GM18873 (cell line): Measurements from ENCODE around the gene RHOB.
A peak's percentile ranks its signal among the peaks of the same experiment; 100 is the strongest.
"Not testable (repeated sequence)": the region's sequence is repeated elsewhere in the genome, so short reads cannot be mapped to it uniquely, and the experiment has no call there.

ENCODE experiments used
- ATAC-seq: cut with Tn5 transposase; IDR thresholded peaks from one replicate; pipeline ENCODE4 v1.9.1; 2021; ENCODE audit warnings: mild to moderate bottlenecking, moderate library complexity, moderate number of reproducible peaks; ENCODE audit not compliant: unreplicated experiment, low FRiP score

The RHOB gene

GRCh38 chr2:20435456-20435855 lies 11.4 kb upstream of the RHOB start:
- not testable (repeated sequence) for ATAC-seq

- ATAC-seq = no peak
Observed at GRCh38 chr2:20436716-20437470, 10.0 kb upstream of the RHOB start.

- ATAC-seq = no peak
Observed at GRCh38 chr2:20438334-20439192, 8.3 kb upstream of the RHOB start.

- ATAC-seq = no peak
Observed at GRCh38 chr2:20439193-20439475, 7.7 kb upstream of the RHOB start.

GRCh38 chr2:20439503-20439902 lies 7.4 kb upstream of the RHOB start:
- ATAC-seq = no peak

- no peak for ATAC-seq
Observed at GRCh38 chr2:20440001-20440560, 6.8 kb upstream of the RHOB start.

- ATAC-seq = no peak
Observed at GRCh38 chr2:20443276-20443920, 3.5 kb upstream of the RHOB start.

GRCh38 chr2:20444101-20444992 lies 2.5 kb upstream of the RHOB start:
- no peak for ATAC-seq

- ATAC-seq = no peak
Observed at GRCh38 chr2:20444993-20445910, 1.6 kb upstream of the RHOB start.

GRCh38 chr2:20446255-20446916 lies 488 bp upstream of the RHOB start:
- ATAC-seq = no peak

GRCh38 chr2:20447437-20448245 lies 767 bp downstream of the RHOB start:
- peak; percentile 14 for ATAC-seq

GRCh38 chr2:20448246-20448976 lies 1.5 kb downstream of the RHOB start:
- no peak for ATAC-seq

GRCh38 chr2:20448977-20449306 lies 2.1 kb downstream of the RHOB start:
- no peak for ATAC-seq

GRCh38 chr2:20449501-20450200 lies 2.8 kb downstream of the RHOB start:
- no peak for ATAC-seq

GRCh38 chr2:20450201-20450999 lies 3.5 kb downstream of the RHOB start:
- ATAC-seq = no peak

GRCh38 chr2:20451000-20451290 lies 4.1 kb downstream of the RHOB start:
- no peak for ATAC-seq
